ENCODE results near the gene OTUB1.
"Not testable (repeated sequence)": the region's sequence is repeated elsewhere in the genome, so short reads cannot be mapped to it uniquely, and the experiment has no call there.

Gene OTUB1

GRCh38 chr11:64042301-64042700 lies 56.1 kb downstream of the OTUB1 start:
- Histone ChIP-seq H3K36me3 (ENCODE audit: control insufficient read depth, insufficient read depth, low read length) (no peaks in the 10 kb centered on the region), H3K4me3 (ENCODE audit: insufficient read depth, low read depth, low read length, poor library complexity, severe bottlenecking) (no peak overlapping the region), H3K27ac (ENCODE audit: insufficient read depth, low read length, poor library complexity, severe bottlenecking) (no peak overlapping the region), H3K9me3 (ENCODE audit: control insufficient read depth, low read length) (no peaks in the 10 kb centered on the region), H3K4me1 (ENCODE audit: control insufficient read depth, insufficient read depth, low read length, poor library complexity, severe bottlenecking) (no peaks in the 10 kb centered on the region), H3K27me3 (replicated peaks; ENCODE audit: control insufficient read depth, insufficient read depth, low read length, poor library complexity, severe bottlenecking) (peaks cover 4% of the 10 kb centered on the region)
- DNase-seq: no peak

- no peaks in the 10 kb centered on the region for H3K36me3 ChIP-seq (ENCODE audit: control insufficient read depth, insufficient read depth, low read length)
- H3K27ac ChIP-seq (ENCODE audit: insufficient read depth, low read length, poor library complexity, severe bottlenecking): no peak overlapping the region
- H3K4me3 ChIP-seq (ENCODE audit: insufficient read depth, low read depth, low read length, poor library complexity, severe bottlenecking): no peak overlapping the region
- peaks cover 2% of the 10 kb centered on the region for H3K27me3 ChIP-seq (replicated peaks; ENCODE audit: control insufficient read depth, insufficient read depth, low read length, poor library complexity, severe bottlenecking)
- no peaks in the 10 kb centered on the region for H3K9me3 ChIP-seq (ENCODE audit: control insufficient read depth, low read length)
- no peak for DNase-seq
- no peaks in the 10 kb centered on the region for H3K4me1 ChIP-seq (ENCODE audit: control insufficient read depth, insufficient read depth, low read length, poor library complexity, severe bottlenecking)
Observed at GRCh38 chr11:64043545-64043944, 57.3 kb downstream of the OTUB1 start.

GRCh38 chr11:64044730-64045393 lies 58.6 kb downstream of the OTUB1 start:
- DNase-seq: no peak
- Histone ChIP-seq H3K4me3 (ENCODE audit: insufficient read depth, low read depth, low read length, poor library complexity, severe bottlenecking) (no peak overlapping the region), H3K27me3 (replicated peaks; ENCODE audit: control insufficient read depth, insufficient read depth, low read length, poor library complexity, severe bottlenecking) (no peaks in the 10 kb centered on the region), H3K9me3 (ENCODE audit: control insufficient read depth, low read length) (no peaks in the 10 kb centered on the region), H3K27ac (ENCODE audit: insufficient read depth, low read length, poor library complexity, severe bottlenecking) (no peak overlapping the region), H3K36me3 (ENCODE audit: control insufficient read depth, insufficient read depth, low read length) (no peaks in the 10 kb centered on the region), H3K4me1 (ENCODE audit: control insufficient read depth, insufficient read depth, low read length, poor library complexity, severe bottlenecking) (no peaks in the 10 kb centered on the region)

- H3K4me1 ChIP-seq (ENCODE audit: control insufficient read depth, insufficient read depth, low read length, poor library complexity, severe bottlenecking): no peaks in the 10 kb centered on the region
- no peaks in the 10 kb centered on the region for H3K36me3 ChIP-seq (ENCODE audit: control insufficient read depth, insufficient read depth, low read length)
- no peak for DNase-seq
- no peaks in the 10 kb centered on the region for H3K27me3 ChIP-seq (replicated peaks; ENCODE audit: control insufficient read depth, insufficient read depth, low read length, poor library complexity, severe bottlenecking)
- no peaks in the 10 kb centered on the region for H3K9me3 ChIP-seq (ENCODE audit: control insufficient read depth, low read length)
- no peak overlapping the region for H3K27ac ChIP-seq (ENCODE audit: insufficient read depth, low read length, poor library complexity, severe bottlenecking)
- no peak overlapping the region for H3K4me3 ChIP-seq (ENCODE audit: insufficient read depth, low read depth, low read length, poor library complexity, severe bottlenecking)
Observed at GRCh38 chr11:64045700-64046099, 59.5 kb downstream of the OTUB1 start.

GRCh38 chr11:64047373-64047772 lies 61.1 kb downstream of the OTUB1 start:
- H3K27ac ChIP-seq (ENCODE audit: insufficient read depth, low read length, poor library complexity, severe bottlenecking); H3K27me3 ChIP-seq (replicated peaks; ENCODE audit: control insufficient read depth, insufficient read depth, low read length, poor library complexity, severe bottlenecking); H3K4me1 ChIP-seq (ENCODE audit: control insufficient read depth, insufficient read depth, low read length, poor library complexity, severe bottlenecking); DNase-seq; H3K4me3 ChIP-seq (ENCODE audit: insufficient read depth, low read depth, low read length, poor library complexity, severe bottlenecking); H3K36me3 ChIP-seq (ENCODE audit: control insufficient read depth, insufficient read depth, low read length); H3K9me3 ChIP-seq (ENCODE audit: control insufficient read depth, low read length): not testable (repeated sequence)
